Common myeloid progenitor, CD34-positive (primary cell): ENCODE data around the gene FNDC1.

Source experiments
- CTCF ChIA-PET: fragments of 350-600 bp; sonication (Branson Sonifier 250); formaldehyde crosslinking; loops from one replicate; lab custom pipeline; 2021; ENCODE audit warnings: antibody characterized with exemption; lab: Charles Lee
- POLR2A ChIA-PET: fragments of 350-600 bp; sonication (Branson Sonifier 250); formaldehyde crosslinking; loops from one replicate; lab custom pipeline; 2021; ENCODE audit warnings: antibody characterized with exemption; lab: Charles Lee
- DNase-seq, 3 donors: peaks; one replicate each; pipeline versions ENCODE4 v3.0.0 to v3.0.0-alpha.2; 2013
- H3K27ac ChIP-seq, 2 experiments: 1 replicate in 1 of 2; 2 replicates in 1 of 2; pipeline ENCODE4 v1.7.0; 2013; ENCODE audit warnings: inconsistent platforms in 2 of 2, low read length in 2 of 2, mild to moderate bottlenecking in 2 of 2, low read depth in 1 of 2, moderate library complexity in 1 of 2; ENCODE audit not compliant: severe bottlenecking in 2 of 2, insufficient read depth in 1 of 2, poor library complexity in 1 of 2
- H3K27me3 ChIP-seq, 5 experiments: replicated peaks in 2 of 5; 1 replicate in 3 of 5; 2 replicates in 2 of 5; pipeline versions ENCODE4 v1.6.1 to v1.7.0; 2013; ENCODE audit warnings: low read length in 4 of 5, mild to moderate bottlenecking in 2 of 5, moderate library complexity in 2 of 5, inconsistent platforms in 1 of 5; ENCODE audit not compliant: insufficient read depth in 5 of 5, control insufficient read depth in 4 of 5
- H3K36me3 ChIP-seq, 4 experiments: 1 replicate in 2 of 4; 2 replicates in 2 of 4; pipeline versions ENCODE4 v1.6.1 to v1.7.0; 2013; ENCODE audit warnings: low read length in 3 of 4, control low read depth in 1 of 4, mild to moderate bottlenecking in 1 of 4; ENCODE audit not compliant: control insufficient read depth in 4 of 4, insufficient read depth in 4 of 4
- H3K4me1 ChIP-seq, 4 experiments: 1 replicate in 3 of 4; 2 replicates in 1 of 4; pipeline versions ENCODE4 v1.6.1 to v1.7.1; 2013; ENCODE audit warnings: low read length in 3 of 4, mild to moderate bottlenecking in 3 of 4, control low read depth in 1 of 4, inconsistent platforms in 1 of 4, moderate library complexity in 1 of 4; ENCODE audit not compliant: control insufficient read depth in 4 of 4, insufficient read depth in 4 of 4; ENCODE audit errors: control extremely low read depth in 1 of 4
- H3K4me3 ChIP-seq, 7 experiments: 1 replicate in 4 of 7; 2 replicates in 3 of 7; pipeline versions ENCODE4 v1.5.1 to v1.7.0; 2013; ENCODE audit warnings: mild to moderate bottlenecking in 7 of 7, low read length in 6 of 7, moderate library complexity in 6 of 7, inconsistent platforms in 2 of 7, low read depth in 2 of 7, control low read depth in 1 of 7; ENCODE audit not compliant: insufficient read depth in 4 of 7, control insufficient read depth in 1 of 7; ENCODE audit errors: extremely low read depth in 1 of 7
- H3K9me3 ChIP-seq, 5 experiments: 1 replicate in 4 of 5; 2 replicates in 1 of 5; pipeline versions ENCODE4 v1.6.1 to v1.7.1; 2013; ENCODE audit warnings: low read length in 4 of 5, mild to moderate bottlenecking in 2 of 5, inconsistent platforms in 1 of 5, low read depth in 1 of 5, moderate library complexity in 1 of 5; ENCODE audit not compliant: control insufficient read depth in 4 of 5, insufficient read depth in 2 of 5; ENCODE audit errors: control extremely low read depth in 1 of 5
- WGBS: methylation state at CpG from one replicate; pipeline ENCODE4 v1.1.5; 2013; ENCODE audit not compliant: insufficient coverage; 5-methylcytosine and 5-hydroxymethylcytosine counted together

FNDC1 gene

GRCh38 chr6:159232106-159232645 lies 63.0 kb downstream of the FNDC1 start:
- Histone ChIP-seq H3K4me3 (no peak overlapping the region), H3K27me3 (peaks cover 20 to 70% (median 22%) of the 10 kb centered on the region in 5 experiments), H3K9me3 (no peaks in the 10 kb centered on the region), H3K27ac (no peak overlapping the region), H3K4me1 (peaks cover 0 to 9% (median 3%) of the 10 kb centered on the region in 4 experiments), H3K36me3 (no peaks in the 10 kb centered on the region)
- CTCF ChIA-PET: no interaction called here
- POLR2A ChIA-PET: no interaction called here
- 95% methylated on average over 35 of the region's 38 CpGs for WGBS
- no peak for DNase-seq

DNA sequence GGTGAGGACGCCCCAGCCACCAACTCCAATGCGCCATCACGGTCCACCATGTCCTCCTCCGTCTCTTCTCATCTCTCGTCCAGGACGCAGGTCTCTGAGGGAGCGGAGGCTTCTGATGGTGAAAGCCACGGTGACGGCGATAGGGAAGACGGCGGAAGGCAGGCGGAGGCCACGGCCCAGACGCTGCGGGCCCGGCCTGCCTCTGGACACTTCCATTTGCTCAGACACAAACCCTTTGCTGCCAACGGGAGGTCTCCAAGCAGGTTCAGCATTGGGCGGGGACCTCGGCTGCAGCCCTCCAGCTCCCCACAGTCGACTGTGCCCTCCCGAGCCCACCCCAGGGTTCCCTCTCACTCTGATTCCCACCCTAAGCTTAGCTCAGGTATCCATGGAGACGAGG lies 63.6 kb downstream of the FNDC1 start:
- CTCF ChIA-PET: no interaction called here
- DNase-seq: no peak
- Histone ChIP-seq H3K4me1 (peaks cover 0 to 9% (median 3%) of the 10 kb centered on the region in 4 experiments), H3K9me3 (no peaks in the 10 kb centered on the region), H3K4me3 (no peak overlapping the region), H3K36me3 (no peaks in the 10 kb centered on the region), H3K27me3 (peaks cover 20 to 71% (median 21%) of the 10 kb centered on the region in 5 experiments), H3K27ac (no peak overlapping the region)
- 95% methylated on average over 15 of the region's 23 CpGs for WGBS
- POLR2A ChIA-PET: no interaction called here

- ChIA-PET CTCF (interaction anchor here (1.0 kb wide), 1 partner anchor 16 kb away, joined by 3 read pairs; no protein-coding TSS in a partner anchor), POLR2A (no interaction called here)
- 13% methylated on average over 46 of the region's 66 CpGs for WGBS
- H3K4me1 ChIP-seq: peaks cover 0 to 9% (median 3%) of the 10 kb centered on the region in 4 experiments
- DNase-seq: peak in 1 of 3 donors; percentile 3
- H3K4me3 ChIP-seq: peak overlapping the region in 2 of 7 experiments; percentile 16 to 32
- no peaks in the 10 kb centered on the region for H3K36me3 ChIP-seq
- H3K9me3 ChIP-seq: no peaks in the 10 kb centered on the region
- H3K27me3 ChIP-seq: peaks cover 20 to 72% (median 20%) of the 10 kb centered on the region in 5 experiments
- no peak overlapping the region for H3K27ac ChIP-seq
Measured at GRCh38 chr6:159233365-159234101, 64.3 kb downstream of the FNDC1 start.

GRCh38 chr6:159234102-159234553 lies 64.9 kb downstream of the FNDC1 start:
- H3K4me3 ChIP-seq: peak overlapping the region in 1 of 7 experiments; percentile 32
- no peaks in the 10 kb centered on the region for H3K9me3 ChIP-seq
- DNase-seq: no peak
- peaks cover 0 to 9% (median 3%) of the 10 kb centered on the region in 4 experiments for H3K4me1 ChIP-seq
- POLR2A ChIA-PET: no interaction called here
- CTCF ChIA-PET: interaction anchor here (1.0 kb wide), 1 partner anchor 16 kb away, joined by 3 read pairs; no protein-coding TSS in a partner anchor
- 21% methylated on average over 14 of the region's 26 CpGs for WGBS
- H3K36me3 ChIP-seq: no peaks in the 10 kb centered on the region
- H3K27ac ChIP-seq: no peak overlapping the region
- H3K27me3 ChIP-seq: peaks cover 20 to 71% (median 20%) of the 10 kb centered on the region in 5 experiments

- Histone ChIP-seq H3K27ac (no peak overlapping the region), H3K27me3 (peaks cover 15 to 33% (median 18%) of the 10 kb centered on the region in 5 experiments)
- CTCF ChIA-PET: interaction anchor here (1.2 to 1.7 kb wide), 3 partner anchors 11 to 21 kb away, joined by 3 to 4 read pairs (median 4); no protein-coding TSS in a partner anchor
Measured at GRCh38 chr6:159238920-159239558, 69.8 kb downstream of the FNDC1 start.

GRCh38 chr6:159249128-159249527 lies 79.9 kb downstream of the FNDC1 start:
- Histone ChIP-seq H3K27me3 (peaks cover 0 to 3% (median 0%) of the 10 kb centered on the region in 5 experiments), H3K4me3 (no peak overlapping the region), H3K36me3 (no peaks in the 10 kb centered on the region), H3K9me3 (no peaks in the 10 kb centered on the region), H3K27ac (no peak overlapping the region), H3K4me1 (peaks cover 0 to 2% (median 0%) of the 10 kb centered on the region in 4 experiments)
- CTCF ChIA-PET: interaction anchor here (0.8 to 4.4 kb wide), 3 partner anchors 10 to 15 kb away, joined by 3 to 17 read pairs (median 8); no protein-coding TSS in a partner anchor
- WGBS: 100% methylated on average over 1 of the region's 3 CpGs
- DNase-seq: no peak
- POLR2A ChIA-PET: no interaction called here

More at GRCh38 chr6:159238920-159239558, 69.8 kb downstream of the FNDC1 start:
- Histone ChIP-seq H3K4me1 (peaks cover 0 to 2% (median 0%) of the 10 kb centered on the region in 4 experiments), H3K4me3 (no peak overlapping the region), H3K9me3 (peaks cover 0 to 4% (median 0%) of the 10 kb centered on the region in 5 experiments), H3K36me3 (no peaks in the 10 kb centered on the region)
- no peak for DNase-seq
- 100% methylated on average over 3 of the region's 9 CpGs for WGBS
- POLR2A ChIA-PET: no interaction called here
